Endothelial cell of umbilical vein (primary cell): ENCODE results near the gene PLPPR3. TPM values are rescaled to one million over a fixed set of nuclear protein-coding genes. Genes with fewer than 3 reads are reported as not detected.

Source experiments
- BruUV-seq: library from RNA; stranded (reverse); fragments of 400-500 nt; replicated peaks from 2 replicates; lab custom pipeline; 2021; lab: Mats Ljungman, UMichigan
- CTCF ChIA-PET: fragments of 300-600, 350-600 bp; sonication (Branson Sonifier 250); formaldehyde crosslinking; loops from one replicate; lab custom pipeline; 2021; ENCODE audit warnings: antibody characterized with exemption, inconsistent platforms; lab: Charles Lee
- POLR2A ChIA-PET: fragments of 300-600, 350-600 bp; sonication (Branson Sonifier 250); formaldehyde crosslinking; loops from one replicate; lab custom pipeline; 2021; ENCODE audit warnings: antibody characterized with exemption, inconsistent platforms; lab: Charles Lee
- DNase-seq: peaks from one replicate; pipeline ENCODE4 v3.0.0-alpha.2; 2011; ENCODE audit warnings: low read depth, low spot score
- FAIRE-seq: peaks from 2 replicates; lab custom pipeline; 2011; peaks lifted over from hg19 to GRCh38; lab: Jason Lieb, UNC
- H2AFZ ChIP-seq: 2 replicates; pipeline ENCODE4 v1.6.0; 2012; ENCODE audit warnings: low read depth, low read length, control low read depth, inconsistent platforms
- H3K27ac ChIP-seq: 2 replicates; pipeline ENCODE4 v1.5.1; 2011; ENCODE audit warnings: low read depth, mild to moderate bottlenecking, control low read depth, low read length, moderate library complexity; ENCODE audit not compliant: insufficient read depth
- H3K27me3 ChIP-seq, 2 experiments: 2 replicates each; pipeline versions ENCODE4 v1.6.0 to v1.6.1; 2011; ENCODE audit warnings: low read length in 2 of 2, mixed read lengths in 1 of 2; ENCODE audit not compliant: control insufficient read depth in 2 of 2, insufficient read depth in 2 of 2
- H3K36me3 ChIP-seq, 2 experiments: 2 replicates in 1 of 2; 3 replicates in 1 of 2; pipeline ENCODE4 v1.5.1; 2011; ENCODE audit warnings: low read length in 2 of 2, mild to moderate bottlenecking in 1 of 2, moderate library complexity in 1 of 2; ENCODE audit not compliant: control insufficient read depth in 2 of 2, insufficient read depth in 2 of 2; ENCODE audit errors: extremely low read depth in 1 of 2
- H3K4me1 ChIP-seq: 3 replicates; pipeline ENCODE4 v1.5.1; 2011; ENCODE audit warnings: mild to moderate bottlenecking, low read length; ENCODE audit not compliant: control insufficient read depth, insufficient read depth; ENCODE audit errors: extremely low read depth
- H3K4me2 ChIP-seq: 2 replicates; pipeline ENCODE4 v1.6.1; 2011; ENCODE audit warnings: low read length, control low read depth, mixed read lengths; ENCODE audit not compliant: insufficient read depth
- H3K4me3 ChIP-seq, 3 experiments: fragments of 200-600 bp in 1 of 3; sonication (generic), shearing (Covaris generic) in 1 of 3; replicated peaks in 1 of 3; 2 replicates each; pipeline ENCODE4 v1.5.1; 2011 to 2016; ENCODE audit warnings: control low read depth in 3 of 3, low read length in 3 of 3, mild to moderate bottlenecking in 2 of 3, inconsistent platforms in 1 of 3, low read depth in 1 of 3, moderate library complexity in 1 of 3; ENCODE audit not compliant: insufficient read depth in 1 of 3
- H3K79me2 ChIP-seq: 2 replicates; pipeline ENCODE4 v1.6.0; 2012; ENCODE audit warnings: low read length, inconsistent platforms; ENCODE audit not compliant: control insufficient read depth, insufficient read depth
- H3K9ac ChIP-seq: replicated peaks from 2 replicates; pipeline ENCODE3; 2011; ENCODE audit warnings: low read length, control low read depth; ENCODE audit not compliant: insufficient read depth; ENCODE audit errors: extremely low read depth
- H3K9me1 ChIP-seq: replicated peaks from 3 replicates; pipeline ENCODE4 v1.6.0; 2011; ENCODE audit warnings: mild to moderate bottlenecking, low read length; ENCODE audit not compliant: control insufficient read depth, insufficient read depth; ENCODE audit errors: extremely low read depth
- H3K9me3 ChIP-seq: replicated peaks from 2 replicates; pipeline ENCODE4 v1.5.1; 2012; ENCODE audit warnings: low read length, inconsistent platforms; ENCODE audit not compliant: control insufficient read depth, insufficient read depth
- H4K20me1 ChIP-seq: replicated peaks from 2 replicates; pipeline ENCODE3; 2011; ENCODE audit warnings: mild to moderate bottlenecking, low read length; ENCODE audit not compliant: control insufficient read depth, insufficient read depth; ENCODE audit errors: extremely low read depth
- CTCF ChIP-seq, 2 donors: IDR thresholded peaks; 1 replicate in 1 of 2; 2 replicates in 1 of 2; pipeline ENCODE4 v1.5.1; 2011; ENCODE audit warnings: low read length in 2 of 2, mild to moderate bottlenecking in 2 of 2, moderate library complexity in 2 of 2, control low read depth in 1 of 2, inconsistent platforms in 1 of 2, low read depth in 1 of 2; ENCODE audit not compliant: insufficient read depth in 1 of 2; ENCODE audit errors: extremely low read depth in 1 of 2
- EZH2 ChIP-seq: IDR thresholded peaks from 2 replicates; pipeline ENCODE4 v1.6.1; 2012; ENCODE audit warnings: borderline replicate concordance, low read depth, mild to moderate bottlenecking, moderate library complexity, low read length, inconsistent platforms; ENCODE audit not compliant: severe bottlenecking
- FOS ChIP-seq: IDR thresholded peaks from 2 replicates; pipeline ENCODE4 v1.6.1; 2011; ENCODE audit warnings: mild to moderate bottlenecking, low read length, moderate library complexity, borderline replicate concordance; ENCODE audit not compliant: insufficient read depth
- GATA2 ChIP-seq: IDR thresholded peaks from 2 replicates; pipeline ENCODE4 v1.7.0; 2011; ENCODE audit warnings: low read depth, mild to moderate bottlenecking, moderate library complexity, mixed read lengths, low read length; ENCODE audit not compliant: insufficient read length, insufficient read depth
- JUN ChIP-seq: IDR thresholded peaks from 2 replicates; pipeline ENCODE4 v1.6.1; 2011; ENCODE audit warnings: borderline replicate concordance, low read depth; ENCODE audit not compliant: insufficient read length, insufficient read depth
- MAX ChIP-seq: IDR thresholded peaks from 2 replicates; pipeline ENCODE4 v1.6.1; 2011; ENCODE audit not compliant: insufficient read depth, insufficient read length
- MYC ChIP-seq: IDR thresholded peaks from one replicate; pipeline ENCODE4 v1.6.1; 2011; ENCODE audit warnings: mild to moderate bottlenecking, low read depth, low read length
- POLR2A ChIP-seq: IDR thresholded peaks from 2 replicates; pipeline ENCODE4 v1.6.1; 2012; ENCODE audit warnings: low read depth, mild to moderate bottlenecking, control low read depth, low read length
- POLR2AphosphoS5 ChIP-seq: IDR thresholded peaks from 2 replicates; pipeline ENCODE4 v1.6.1; 2012; ENCODE audit warnings: low read depth, mild to moderate bottlenecking, control low read depth, low read length, moderate library complexity; ENCODE audit not compliant: insufficient read depth
- dilution Hi-C: fragments of 300-500 bp; cut with MboI; formaldehyde crosslinking; loops from one replicate; pipeline ENCODE4 v1.15.0; 2019; ENCODE audit warnings: low sequenced_read_pairs; ENCODE audit not compliant: extremely low pct_ligation_motif_present
- intact Hi-C: fragments of 100-400 bp; cut with micrococcal nuclease; formaldehyde crosslinking; loops from one replicate; pipeline ENCODE4 v1.10.0; 2022
- polyA plus RNA-seq, 4 experiments: library from polyadenylated mRNA; depleted of rRNA in 3 of 4; stranded (reverse) in 3 of 4; unstranded in 1 of 4; fragments of >200 nt; gene quantifications; 2 replicates each; pipeline versions ENCODE4 v1.2.1 to v1.2.3, GENCODE V29; 2011 to 2012; ENCODE audit warnings: missing spikeins in 1 of 4
- total RNA-seq: library from RNA; stranded (reverse); gene quantifications from 2 replicates; pipeline ENCODE4 v1.2.3, GENCODE V29; 2021

PLPPR3 gene
- total and polyA plus RNA-seq, 2 donors (not counting 3 experiments of a cell fraction or from before 2014, with no cell fraction given), result 1.1 to 1.2 TPM

GRCh38 chr19:803686-804418, 17.9 kb downstream of the PLPPR3 start:
- Histone ChIP-seq H3K9me3 (no peaks in the 10 kb centered on the region), H3K9ac (no peak overlapping the region), H3K79me2 (peaks cover 98% of the 10 kb centered on the region), H4K20me1 (no peaks in the 10 kb centered on the region), H3K4me2 (no peak overlapping the region), H3K27ac (no peak overlapping the region), H3K4me3 (no peak overlapping the region), H3K9me1 (no peaks in the 10 kb centered on the region), H3K4me1 (peaks cover 35% of the 10 kb centered on the region), H2AFZ (no peak overlapping the region), H3K36me3 (peaks cover 55 to 70% of the 10 kb centered on the region in 2 experiments), H3K27me3 (no peaks in the 10 kb centered on the region)
- POLR2A ChIA-PET, result no interaction called here
- BruUV-seq, result no TSS peak
- intact Hi-C loops, result no loop called here
- FAIRE-seq, result no peak
- DNase-seq, result no peak
- TF ChIP-seq EZH2, result no peak
- TF ChIP-seq MAX, result no peak
- no peak for TF ChIP-seq JUN
- no peak for TF ChIP-seq POLR2A
- TF ChIP-seq GATA2, result no peak
- TF ChIP-seq FOS, result no peak
- TF ChIP-seq CTCF (IDR thresholded peaks at IDR 0.05; ENCODE audit: extremely low read depth in 1 of 2, insufficient read depth in 1 of 2, low read depth in 1 of 2, low read length in 2 of 2), result no peak
- no peak for TF ChIP-seq POLR2AphosphoS5
- TF ChIP-seq MYC, result no peak
- CTCF ChIA-PET, result interaction anchor here (1.0 to 5.5 kb wide), 2 partner anchors 34 to 60 kb away, joined by 4 to 32 read pairs; no protein-coding TSS in a partner anchor
- dilution Hi-C loops, result no loop called here
